OCI-M1 (cell line): Measurements from ENCODE around the gene PTPN13.
"Not testable (repeated sequence)": the region's sequence is repeated elsewhere in the genome, so short reads cannot be mapped to it uniquely, and the experiment has no call there.

Experiments used
- DNase-seq: peaks from one replicate; lab custom pipeline; 2025; lab: John Stamatoyannopoulos, UW

The PTPN13 gene

GRCh38 chr4:86717651-86718050 lies 123.5 kb downstream of the PTPN13 start:
- no peak for DNase-seq

- DNase-seq: no peak
Observed at GRCh38 chr4:86718152-86718551, 124.0 kb downstream of the PTPN13 start.

- DNase-seq: not testable (repeated sequence)
Observed at GRCh38 chr4:86719149-86719548, 125.0 kb downstream of the PTPN13 start.

DNA sequence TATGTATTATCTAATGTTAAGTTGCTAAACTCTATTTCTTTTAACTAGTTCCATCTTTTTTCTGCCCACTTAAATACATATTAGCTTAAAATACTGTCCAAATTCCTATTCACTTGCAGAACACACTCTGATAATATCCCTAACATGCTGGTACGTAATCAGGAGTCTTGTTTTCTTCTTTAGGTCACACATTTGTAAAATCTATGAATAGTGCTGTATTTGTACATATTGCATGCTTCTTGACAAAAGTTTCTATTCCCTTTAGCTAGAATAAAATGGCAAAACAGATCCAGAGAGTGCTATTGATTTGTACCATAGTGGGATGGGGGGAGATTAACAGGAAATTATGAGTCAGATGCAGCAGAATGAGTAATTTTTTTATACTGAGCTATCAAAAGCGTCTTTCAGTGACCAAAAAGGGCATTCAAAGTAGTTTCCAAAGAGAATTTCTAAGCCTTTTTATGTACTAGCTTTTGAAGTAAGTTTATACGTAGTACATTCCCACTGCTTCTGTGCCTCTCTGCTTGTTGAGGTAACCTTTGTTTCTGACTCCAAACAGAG lies 126.5 kb downstream of the PTPN13 start:
- no peak for DNase-seq

DNA sequence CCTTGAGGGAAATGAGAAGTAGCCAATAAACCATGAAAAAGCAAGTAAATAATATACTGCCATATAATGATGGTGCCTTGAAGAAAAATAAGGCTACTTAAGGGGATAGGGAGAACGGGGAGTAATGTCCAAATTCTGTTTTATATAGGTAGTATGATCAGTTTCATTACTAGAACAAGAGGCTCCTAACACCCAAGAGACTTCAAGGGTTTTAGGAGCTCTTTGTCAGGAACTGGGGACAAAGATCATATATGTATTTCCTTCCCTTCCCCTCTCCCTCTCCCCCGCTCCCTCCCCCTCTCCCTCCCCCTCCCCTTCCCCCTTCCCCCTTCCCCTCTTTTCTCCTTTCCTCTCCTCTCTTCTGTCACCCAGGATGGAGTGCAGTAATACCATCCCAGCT lies 127.3 kb downstream of the PTPN13 start:
- DNase-seq: no peak

DNA sequence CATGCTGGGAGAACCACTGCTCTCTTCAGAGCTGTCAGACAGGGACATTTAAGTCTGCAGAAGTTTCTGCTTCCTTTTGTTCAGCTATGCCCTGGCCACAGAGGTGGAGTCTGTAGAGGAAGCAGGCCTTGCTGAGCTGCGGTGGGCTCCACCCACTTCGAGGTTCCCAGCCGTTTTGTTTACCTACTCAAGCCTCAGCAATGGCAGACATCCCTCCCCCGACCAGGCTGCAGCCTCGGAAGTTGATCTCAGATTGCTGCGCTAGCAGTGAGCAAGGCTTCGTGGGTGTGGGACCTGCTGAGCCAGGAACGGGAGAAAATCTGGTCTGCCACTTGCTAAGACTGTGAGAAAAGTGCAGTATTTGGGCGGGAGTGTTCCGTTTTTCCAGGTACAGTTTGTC lies 136.2 kb downstream of the PTPN13 start:
- no peak for DNase-seq

GRCh38 chr4:86737244-86737643 lies 143.1 kb downstream of the PTPN13 start:
- no peak for DNase-seq

- DNase-seq: no peak
Observed at GRCh38 chr4:86741846-86742245, 147.7 kb downstream of the PTPN13 start.

DNA sequence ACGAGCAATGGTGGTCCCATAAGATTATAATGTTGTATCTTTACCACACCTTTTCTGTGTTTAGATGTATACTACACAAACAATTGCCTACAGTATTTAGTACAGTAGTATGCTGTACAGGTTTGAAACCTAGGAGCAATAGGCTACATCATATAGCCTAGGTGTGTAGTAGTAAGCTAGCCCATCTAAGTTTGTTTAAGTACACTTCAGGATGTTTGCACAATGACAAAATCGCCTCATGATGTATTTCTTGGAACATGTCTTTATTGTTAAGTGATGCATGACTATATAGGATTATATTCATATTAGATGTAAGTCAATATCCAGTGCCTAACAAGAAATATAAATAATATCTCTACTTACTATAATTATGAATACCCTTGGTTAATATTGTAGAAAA lies 150.5 kb downstream of the PTPN13 start:
- DNase-seq: no peak

DNA sequence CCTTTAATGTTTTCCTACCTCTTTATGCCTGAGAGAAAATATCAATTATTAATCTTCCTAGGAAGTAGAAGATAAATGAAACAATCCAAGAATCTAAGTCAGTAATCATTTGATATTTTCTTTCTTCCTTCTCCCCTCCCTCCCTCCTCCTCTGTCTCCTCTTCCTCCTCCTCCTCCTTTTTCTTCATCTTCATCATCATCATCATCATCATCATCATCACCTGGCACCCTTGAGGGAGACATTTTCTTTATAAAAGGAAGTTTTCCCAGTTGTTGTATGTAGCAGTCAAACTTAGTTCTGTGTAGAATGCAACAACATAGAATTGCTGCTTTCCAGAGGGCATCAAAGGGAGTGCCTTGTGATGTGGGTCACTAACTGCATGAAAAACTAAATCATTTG lies 155.0 kb downstream of the PTPN13 start:
- no peak for DNase-seq

DNA sequence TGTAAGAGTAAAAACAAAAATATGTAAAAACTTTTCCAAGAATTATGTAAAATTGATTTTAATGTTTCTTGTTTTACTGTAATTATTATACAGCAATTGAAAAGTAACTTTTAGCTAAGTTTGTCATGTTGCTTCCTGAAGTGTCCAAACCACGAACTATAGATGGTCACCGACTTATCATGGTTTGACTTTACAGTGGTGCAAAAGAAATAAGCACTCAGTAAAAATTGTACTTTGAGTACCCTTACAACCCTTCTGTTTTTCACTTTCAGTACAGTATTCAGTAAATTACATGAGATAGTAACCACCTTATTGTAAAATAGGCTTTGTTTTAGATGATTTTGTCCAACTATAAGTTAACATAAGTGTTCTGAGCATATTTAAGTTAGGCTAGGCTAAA lies 161.3 kb downstream of the PTPN13 start:
- DNase-seq: peak; percentile 4

DNA sequence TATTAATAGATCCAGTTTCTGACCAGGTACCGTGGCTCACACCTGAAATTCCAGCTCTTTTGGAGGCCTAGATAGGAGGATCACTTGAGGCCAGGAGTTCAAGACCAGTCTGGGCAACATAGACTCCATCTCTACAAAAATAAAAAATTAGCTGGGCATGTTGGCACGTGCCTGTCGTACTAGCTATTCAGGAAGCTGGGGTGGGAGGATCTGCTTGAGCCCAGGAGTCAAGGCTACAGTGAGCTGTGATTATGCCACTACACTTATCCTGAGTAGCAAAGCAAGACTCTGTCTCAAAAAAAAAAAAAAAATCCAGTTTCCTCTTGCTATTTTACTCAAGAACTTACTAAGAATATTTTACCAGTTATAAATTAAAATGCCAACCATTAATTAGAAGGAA lies 163.4 kb downstream of the PTPN13 start:
- DNase-seq: no peak

DNA sequence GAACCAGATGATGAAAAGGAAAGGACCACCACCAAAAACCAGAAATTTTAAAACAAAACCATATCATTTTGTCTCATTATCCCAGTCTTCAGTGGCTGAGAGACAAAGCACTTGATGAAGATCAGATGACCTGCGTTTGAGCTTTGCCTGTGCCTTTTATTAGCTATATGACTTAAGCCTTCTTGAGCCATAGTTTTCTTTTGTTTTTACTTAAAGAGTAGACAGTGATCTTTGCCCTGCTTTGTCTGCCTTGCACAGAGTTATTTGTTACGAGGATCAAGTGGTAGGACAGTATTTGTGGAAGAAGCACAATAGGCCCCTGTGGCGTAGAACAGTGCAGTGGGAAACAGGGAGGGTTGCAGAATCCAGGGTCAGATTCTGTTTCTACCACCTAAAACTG lies 165.2 kb downstream of the PTPN13 start:
- no peak for DNase-seq

GRCh38 chr4:86762649-86763048 lies 168.5 kb downstream of the PTPN13 start:
- DNase-seq: no peak

DNA sequence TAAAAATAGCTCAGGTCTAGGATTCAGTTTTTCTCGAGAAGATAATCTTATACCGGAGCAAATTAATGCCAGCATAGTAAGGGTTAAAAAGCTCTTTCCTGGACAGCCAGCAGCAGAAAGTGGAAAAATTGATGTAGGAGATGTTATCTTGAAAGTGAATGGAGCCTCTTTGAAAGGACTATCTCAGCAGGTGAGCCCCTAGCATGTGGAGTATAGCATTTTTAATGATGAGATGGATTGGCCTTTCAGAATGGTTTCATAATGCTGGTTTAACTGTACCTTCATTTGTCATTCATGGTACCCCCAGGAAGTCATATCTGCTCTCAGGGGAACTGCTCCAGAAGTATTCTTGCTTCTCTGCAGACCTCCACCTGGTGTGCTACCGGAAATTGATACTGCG lies 175.7 kb downstream of the PTPN13 start:
- no peak for DNase-seq

- DNase-seq: no peak
Observed at GRCh38 chr4:86771141-86771540, 177.0 kb downstream of the PTPN13 start.

DNA sequence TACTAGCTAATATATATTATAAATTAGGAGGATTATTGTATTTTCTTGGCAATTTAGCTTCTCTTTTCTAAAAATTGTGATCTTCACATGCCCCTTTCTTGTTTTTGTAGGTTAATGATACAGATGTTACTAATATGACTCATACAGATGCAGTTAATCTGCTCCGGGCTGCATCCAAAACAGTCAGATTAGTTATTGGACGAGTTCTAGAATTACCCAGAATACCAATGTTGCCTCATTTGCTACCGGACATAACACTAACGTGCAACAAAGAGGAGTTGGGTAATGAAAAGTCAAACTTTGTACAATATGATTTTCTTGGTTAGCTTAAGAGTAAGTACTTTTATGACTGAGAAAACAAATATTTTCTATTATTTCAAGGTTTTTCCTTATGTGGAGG lies 180.9 kb downstream of the PTPN13 start:
- DNase-seq: no peak

DNA sequence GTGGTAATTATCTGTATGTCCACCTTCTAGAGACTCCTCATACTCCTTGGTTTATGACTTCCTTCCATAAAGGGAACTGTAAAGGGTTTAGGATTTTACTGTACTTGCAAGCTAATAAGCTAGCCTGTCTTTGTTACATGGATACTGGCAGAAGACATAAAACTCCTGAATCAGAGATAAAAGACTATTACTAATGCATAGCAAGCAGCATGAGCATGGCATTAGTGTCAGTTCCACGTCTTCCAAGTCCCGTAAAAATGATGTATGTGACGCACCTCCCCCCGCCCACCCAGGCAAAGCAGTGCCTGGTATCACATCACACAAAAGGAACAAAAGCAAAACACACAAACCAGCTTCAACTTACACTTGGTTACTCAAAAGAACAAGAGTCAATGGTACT lies 184.1 kb downstream of the PTPN13 start:
- DNase-seq: no peak

DNA sequence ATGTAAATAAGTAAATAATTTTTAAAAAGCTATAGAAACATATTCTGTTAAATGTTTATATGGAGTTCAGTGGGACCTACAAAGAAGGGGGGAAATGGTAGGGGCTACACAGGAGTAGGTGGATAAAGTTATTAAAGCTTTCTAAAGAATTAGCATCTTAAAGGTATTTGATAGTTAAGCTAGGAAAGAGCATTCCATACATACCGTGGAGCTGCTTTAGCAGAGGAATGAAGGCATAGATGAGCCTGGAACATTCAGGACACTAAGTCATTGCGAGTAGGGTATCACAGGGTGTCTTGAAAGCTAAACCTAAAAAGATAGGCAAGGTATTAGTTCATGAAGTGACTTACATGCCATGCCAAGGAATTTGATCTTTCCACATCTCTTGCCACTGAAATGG lies 194.7 kb downstream of the PTPN13 start:
- DNase-seq: no peak

GRCh38 chr4:86791126-86791525 lies 197.0 kb downstream of the PTPN13 start:
- no peak for DNase-seq

- DNase-seq: no peak
Observed at GRCh38 chr4:86809809-86810208, 215.7 kb downstream of the PTPN13 start.

DNA sequence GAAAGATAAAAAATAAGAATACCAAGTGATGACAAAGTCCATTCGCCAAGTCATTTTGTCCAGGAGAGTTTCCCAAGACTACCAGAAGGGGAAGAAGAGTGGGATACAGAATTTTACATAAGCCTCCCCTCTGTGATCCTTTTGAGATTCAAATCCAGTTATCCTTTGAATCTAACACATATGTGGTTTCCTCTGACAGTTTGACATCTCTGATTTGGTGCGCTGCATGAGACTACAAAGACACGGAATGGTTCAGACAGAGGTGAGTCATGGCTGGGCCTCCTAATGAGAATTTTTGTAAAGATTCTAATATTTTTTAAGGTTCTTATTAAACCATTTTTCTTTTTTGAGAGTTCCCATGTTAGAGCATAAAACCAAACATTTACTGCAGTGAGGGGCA lies 216.7 kb downstream of the PTPN13 start:
- no peak for DNase-seq

- DNase-seq: no peak
Observed at GRCh38 chr4:86815653-86816052, 221.5 kb downstream of the PTPN13 start.

DNA sequence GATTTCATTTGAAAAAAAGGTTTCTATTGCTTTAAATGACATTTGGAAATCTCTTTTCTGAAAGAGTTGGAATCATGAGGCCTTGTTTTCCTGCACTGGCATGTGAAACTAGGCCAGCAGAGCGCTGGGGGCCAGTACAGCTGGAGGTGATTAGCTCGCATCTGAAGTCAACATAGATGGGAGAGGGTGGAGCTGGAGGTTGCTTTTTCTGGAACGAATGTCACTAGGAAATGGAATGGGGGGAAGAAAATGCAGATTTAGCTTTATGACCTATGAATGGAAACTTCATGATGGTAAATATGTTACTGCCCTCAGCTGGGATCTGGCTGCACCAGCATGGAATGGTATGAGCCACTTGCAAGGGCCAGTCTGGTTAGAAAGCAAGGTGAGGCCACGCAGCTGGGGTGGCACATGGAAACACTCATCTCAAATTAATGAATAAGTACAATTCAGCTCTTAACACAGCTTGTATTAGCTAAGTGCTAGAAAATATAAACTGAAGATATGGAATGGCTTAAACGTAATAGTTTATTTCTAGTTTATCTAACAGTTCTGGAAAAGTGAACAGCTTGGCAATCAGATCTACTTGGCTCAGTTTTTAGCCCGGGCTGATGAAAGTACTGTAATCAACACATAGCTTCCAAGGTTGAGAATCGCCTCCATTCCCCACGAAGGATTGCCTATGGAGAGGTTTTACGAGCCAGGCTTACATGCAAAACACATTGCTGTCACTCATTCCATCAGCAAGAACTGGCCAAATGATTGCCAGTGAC lies 222.6 kb downstream of the PTPN13 start:
- DNase-seq: no peak
